PFSK-1 (cell line): Measurements from ENCODE around the gene KXD1.

Experiments used
- FOXP2 ChIP-seq: optimal IDR thresholded peaks from 2 replicates; pipeline ENCODE3; 2011; ENCODE audit warnings: borderline replicate concordance, control low read depth, inconsistent platforms; ENCODE audit not compliant: insufficient read depth; ENCODE audit errors: extremely low read length, extremely low read depth
- POLR2AphosphoS5 ChIP-seq: IDR thresholded peaks from 2 replicates; pipeline ENCODE4 v1.6.1; 2012; ENCODE audit warnings: low read depth, mild to moderate bottlenecking, control low read depth, low read length, moderate library complexity
- REST ChIP-seq, 2 experiments: IDR thresholded peaks; 2 replicates each; pipeline versions ENCODE4 v1.6.1 to v1.8.0; 2011 to 2012; ENCODE audit warnings: low read depth in 2 of 2, low read length in 2 of 2, control low read depth in 1 of 2, inconsistent platforms in 1 of 2, mild to moderate bottlenecking in 1 of 2, moderate library complexity in 1 of 2; ENCODE audit not compliant: insufficient read depth in 1 of 2
- SIN3A ChIP-seq: IDR thresholded peaks from 2 replicates; pipeline ENCODE4 v1.6.1; 2012; ENCODE audit warnings: mild to moderate bottlenecking, low read length, moderate library complexity, borderline replicate concordance; ENCODE audit not compliant: insufficient read depth
- TAF1 ChIP-seq: IDR thresholded peaks from 2 replicates; pipeline ENCODE4 v1.6.1; 2012; ENCODE audit warnings: low read length, control low read depth, borderline replicate concordance; ENCODE audit not compliant: insufficient read depth

Gene KXD1

DNA sequence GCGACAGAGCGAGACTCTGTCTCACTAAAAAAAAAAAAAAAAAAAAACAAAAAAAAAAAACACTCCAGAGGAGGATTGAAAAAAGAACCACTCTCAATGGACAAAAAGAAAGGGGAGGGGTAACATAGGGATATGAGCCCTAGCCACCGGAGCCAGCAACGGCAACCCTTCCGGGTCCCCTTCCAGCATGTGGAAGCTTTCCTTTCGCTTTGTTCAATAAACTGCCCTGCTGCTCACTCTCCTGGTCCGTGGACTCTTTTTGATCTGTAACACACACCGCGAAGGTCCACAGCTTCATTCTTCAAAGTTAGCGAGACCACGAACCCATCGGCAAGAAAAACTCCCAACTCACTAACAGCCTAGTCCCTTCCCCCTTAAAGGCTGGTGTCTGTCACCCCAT is 29.9 kb downstream of the KXD1 start:
- TF ChIP-seq SIN3A = no peak
- TF ChIP-seq POLR2AphosphoS5 = no peak
- TF ChIP-seq TAF1 = no peak
- TF ChIP-seq REST (IDR thresholded peaks at IDR 0.05; ENCODE audit: insufficient read depth in 1 of 2, low read depth in 2 of 2, low read length in 2 of 2) = no peak
- no peak for TF ChIP-seq FOXP2

DNA sequence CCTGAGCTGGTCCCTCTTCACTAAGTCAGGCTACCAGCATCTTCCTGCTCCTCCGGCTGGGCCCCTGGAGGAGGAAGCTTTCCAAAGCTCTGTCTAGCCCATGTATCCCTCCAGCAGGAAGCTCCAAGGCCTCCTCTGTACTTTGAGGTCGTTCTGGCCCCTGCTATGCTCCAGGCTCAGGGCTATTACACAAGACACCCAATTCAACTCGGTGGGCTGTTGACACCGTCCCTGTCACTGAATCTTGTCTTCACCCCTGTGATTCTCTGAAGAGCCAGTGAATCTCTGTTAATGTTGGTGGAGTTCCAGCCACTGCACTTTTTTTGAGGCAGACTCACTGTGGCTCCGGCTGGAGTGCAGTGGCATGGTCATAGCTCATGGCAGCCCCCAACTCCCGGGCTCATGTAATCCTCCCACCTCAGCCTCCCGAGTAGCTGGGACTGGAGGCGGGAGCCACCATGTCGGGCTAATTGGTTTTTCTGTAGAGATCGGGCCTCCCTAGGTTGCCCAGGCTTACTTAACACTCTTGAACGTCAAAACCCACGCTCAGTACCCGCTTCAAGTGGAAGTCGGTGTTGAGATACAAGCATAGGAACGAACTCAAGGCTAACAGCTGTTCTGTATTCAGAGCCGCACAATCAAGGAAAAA is 30.4 kb downstream of the KXD1 start:
- TF ChIP-seq REST (IDR thresholded peaks at IDR 0.05; ENCODE audit: insufficient read depth in 1 of 2, low read depth in 2 of 2, low read length in 2 of 2) (no peak), FOXP2 (no peak), SIN3A (no peak), POLR2AphosphoS5 (no peak), TAF1 (no peak)

DNA sequence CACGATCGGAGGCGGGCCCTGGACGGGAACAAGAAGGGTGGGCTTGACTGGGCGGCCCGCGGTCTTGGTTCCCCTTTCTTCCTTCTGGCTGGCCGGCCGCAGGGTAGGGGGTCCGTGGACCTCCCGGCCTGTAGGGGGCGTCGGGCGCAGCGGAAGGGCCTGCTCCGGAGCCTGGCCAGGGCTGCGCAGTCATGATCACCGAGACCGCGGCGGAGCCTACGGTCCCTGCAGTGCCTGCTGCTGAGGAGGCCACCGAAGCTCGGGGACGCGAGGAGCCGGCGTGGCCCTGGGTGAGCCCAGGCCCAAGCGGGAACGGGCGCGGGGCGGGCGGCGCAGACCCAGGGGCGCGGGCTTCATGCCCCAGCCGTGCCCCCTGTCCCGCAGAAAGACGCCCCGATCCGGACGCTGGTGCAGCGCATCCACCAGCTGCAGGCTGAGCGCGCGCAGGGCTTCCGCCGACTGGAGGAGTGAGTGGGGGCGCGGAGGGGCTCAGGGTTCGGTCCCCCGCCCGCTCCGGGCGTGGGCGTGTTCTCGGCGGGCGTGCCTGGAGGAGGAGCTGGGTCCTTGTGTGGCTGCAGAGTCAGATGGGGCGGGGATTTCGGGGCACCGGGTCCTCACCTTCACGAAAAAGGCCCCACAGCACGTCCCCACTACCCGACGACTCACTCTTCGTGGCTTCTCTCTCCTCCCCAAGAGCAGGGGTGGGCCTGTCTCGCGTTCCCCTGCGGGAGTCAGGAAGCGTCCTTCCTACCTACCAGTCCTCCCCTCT is 31.1 kb downstream of the KXD1 start, which contains the start of gene REX1BD:
Gene REX1BD (plus strand): TSS at position 188 of the 769 bp plus-strand sequence. CDS start 4 bp downstream, at position 192.
- no peak for TF ChIP-seq REST (IDR thresholded peaks at IDR 0.05; ENCODE audit: insufficient read depth in 1 of 2, low read depth in 2 of 2, low read length in 2 of 2)
- TF ChIP-seq TAF1 = peak; percentile 74; the same call in 1 of the 2 replicates
- 0 out of 2 replicates have a peak, but pooled peaks have one; percentile 35 for TF ChIP-seq SIN3A
- TF ChIP-seq FOXP2 = peak; percentile 64
- peak; percentile 95 for TF ChIP-seq POLR2AphosphoS5

DNA sequence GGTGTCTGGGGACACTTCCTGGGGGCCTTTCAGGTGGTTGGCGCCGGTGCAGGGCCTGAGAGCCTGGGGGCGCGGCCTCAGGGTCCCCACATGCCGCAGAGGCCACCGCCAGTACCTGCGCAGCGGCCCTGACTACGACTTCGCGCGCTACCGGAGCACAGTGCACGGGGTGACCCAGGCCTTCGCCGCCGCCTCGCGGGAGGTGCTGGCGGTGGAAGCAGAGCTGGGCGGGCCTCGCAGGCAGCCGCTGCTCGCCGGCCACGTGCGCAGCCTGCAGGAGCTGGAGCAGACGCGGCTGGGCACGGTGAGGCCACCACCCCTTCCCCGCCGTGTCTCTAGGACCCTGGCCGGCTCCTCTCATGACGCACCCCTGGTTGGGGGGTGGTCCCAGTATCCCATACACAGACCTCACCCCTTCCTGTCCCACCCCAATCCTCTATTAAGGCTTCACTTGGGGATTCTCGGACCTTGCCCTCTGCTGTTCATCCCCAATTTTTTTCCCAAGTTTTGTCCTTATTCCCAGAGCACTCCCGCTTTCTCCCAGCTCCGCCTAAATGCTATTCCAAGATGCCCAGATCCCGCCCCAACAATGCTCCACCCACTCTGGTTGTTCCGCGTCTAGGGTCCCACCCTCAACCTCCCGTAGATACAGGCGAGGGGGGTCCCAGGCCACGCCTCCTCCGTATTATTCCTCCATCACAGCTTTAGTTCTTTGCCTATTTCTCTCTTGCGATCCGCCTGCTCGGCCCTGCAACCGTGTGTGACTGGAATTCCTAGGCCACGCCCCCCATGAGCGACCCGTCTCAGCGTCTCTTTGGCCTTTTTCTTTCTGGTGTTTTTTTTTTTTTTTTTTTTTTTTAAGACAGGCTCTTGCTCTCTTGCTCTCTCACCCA is 32.0 kb downstream of the KXD1 start:
- TF ChIP-seq POLR2AphosphoS5 (no peak; the same call in 1 of the 2 replicates), FOXP2 (no peak), REST (IDR thresholded peaks at IDR 0.05; ENCODE audit: insufficient read depth in 1 of 2, low read depth in 2 of 2, low read length in 2 of 2) (no peak), SIN3A (no peak), TAF1 (no peak)
